Measurements from ENCODE around the gene FHOD3.

FHOD3 gene

DNA sequence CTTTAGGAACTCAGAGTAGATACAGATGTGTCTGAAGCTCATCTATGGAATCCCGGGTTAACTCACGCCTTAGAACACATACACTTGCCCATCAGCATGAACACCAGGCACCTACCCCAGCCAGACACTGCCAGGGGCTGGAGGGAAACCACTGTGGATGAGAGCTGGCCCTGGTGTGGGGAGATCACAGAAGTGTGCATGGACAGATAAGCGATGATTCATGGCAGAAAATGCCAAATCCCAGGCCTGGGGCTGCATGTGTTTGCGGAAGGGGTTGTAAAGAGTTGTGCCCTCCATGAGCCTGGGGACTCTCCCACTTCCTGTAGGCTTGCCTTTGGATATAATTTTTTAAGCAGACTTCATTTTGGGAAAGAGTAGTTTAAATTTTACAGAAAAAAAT lies 193.4 kb downstream of the FHOD3 start:
- no peak for DNase-seq

DNA sequence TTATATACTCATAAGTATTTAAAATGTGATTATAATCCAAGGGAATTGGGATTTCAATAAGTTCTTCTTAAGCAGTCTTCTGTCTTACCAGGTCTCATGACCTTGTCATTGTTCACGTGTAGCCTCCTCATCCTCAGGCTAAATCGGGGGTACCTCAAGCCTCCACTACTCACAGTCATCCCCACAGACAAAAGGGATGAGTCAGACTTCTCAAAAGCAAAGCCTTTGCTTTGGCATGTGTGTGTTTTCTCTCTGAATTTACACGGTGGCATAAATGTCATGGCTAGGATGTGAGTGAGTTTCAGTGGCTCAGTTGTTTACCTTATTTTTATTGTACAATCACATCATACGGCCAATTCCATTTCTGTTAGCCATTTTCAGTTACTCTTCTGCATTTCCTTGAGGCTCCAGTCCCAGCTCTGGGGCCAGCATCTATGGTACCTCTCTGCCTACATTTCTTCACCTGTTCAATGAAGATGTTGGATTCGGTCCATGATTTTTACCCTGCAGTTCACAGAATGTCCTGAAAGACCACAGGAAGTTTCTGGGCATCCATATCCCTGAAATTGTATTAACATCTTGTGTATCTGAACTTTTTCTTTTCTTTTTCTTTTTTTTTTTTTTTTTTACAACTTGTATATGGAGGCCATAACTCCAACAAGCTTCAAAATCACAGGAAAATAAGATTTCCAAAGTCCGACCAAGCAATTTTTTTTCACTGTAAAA lies 195.3 kb downstream of the FHOD3 start:
- no peak for DNase-seq

DNA sequence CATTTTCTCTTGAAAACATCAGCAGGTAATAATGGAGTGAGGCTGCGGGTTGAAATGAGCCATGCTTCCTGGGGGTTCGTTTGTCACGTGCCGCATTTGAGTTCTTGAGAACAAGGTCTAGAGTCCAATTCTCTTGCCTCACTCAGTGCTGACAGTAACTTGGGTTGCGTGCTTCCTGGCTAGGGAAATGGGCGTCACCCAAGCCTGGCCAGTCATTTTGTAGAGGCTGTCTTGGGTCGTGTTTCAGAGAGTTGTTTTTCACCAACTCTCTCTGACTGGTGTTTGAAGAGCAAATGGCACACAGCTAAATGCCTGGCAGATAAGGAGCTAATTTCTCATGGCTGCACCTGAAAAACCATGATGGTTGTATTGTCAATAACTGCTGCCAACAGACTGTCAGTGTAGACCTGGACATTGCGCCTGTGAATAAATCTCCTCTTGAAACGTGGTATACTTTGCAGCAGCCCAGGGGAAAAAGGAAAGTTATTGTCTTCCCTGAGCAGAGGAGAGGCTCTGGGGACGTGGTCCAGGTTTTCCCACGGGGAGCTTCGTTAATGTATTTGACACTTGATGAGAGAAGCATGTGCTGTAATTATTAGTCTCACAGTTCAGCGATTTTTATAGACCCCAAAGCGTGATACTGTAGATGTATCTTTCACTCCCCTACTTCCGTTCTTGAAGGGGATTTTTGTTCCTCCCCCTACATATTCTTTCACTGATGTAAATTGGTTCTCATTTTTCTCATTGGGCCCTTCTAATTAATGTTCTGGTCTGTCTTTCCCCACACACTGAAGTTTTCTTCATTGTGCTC lies 196.0 kb downstream of the FHOD3 start:
- no peak for DNase-seq

DNA sequence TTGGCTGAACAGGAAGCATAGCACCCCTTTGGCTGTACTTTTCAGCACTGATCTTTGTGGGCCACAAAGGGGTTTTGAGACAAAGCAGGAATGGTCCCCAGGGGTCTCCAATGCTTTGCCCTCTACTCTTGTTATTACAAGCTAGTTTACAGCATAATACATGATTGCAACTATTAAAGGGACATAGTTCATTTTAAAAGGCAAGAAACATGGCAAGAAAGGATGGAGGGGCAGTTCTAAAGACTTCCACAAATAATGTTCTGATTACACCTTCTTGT lies 196.6 kb downstream of the FHOD3 start:
- no peak for DNase-seq

DNA sequence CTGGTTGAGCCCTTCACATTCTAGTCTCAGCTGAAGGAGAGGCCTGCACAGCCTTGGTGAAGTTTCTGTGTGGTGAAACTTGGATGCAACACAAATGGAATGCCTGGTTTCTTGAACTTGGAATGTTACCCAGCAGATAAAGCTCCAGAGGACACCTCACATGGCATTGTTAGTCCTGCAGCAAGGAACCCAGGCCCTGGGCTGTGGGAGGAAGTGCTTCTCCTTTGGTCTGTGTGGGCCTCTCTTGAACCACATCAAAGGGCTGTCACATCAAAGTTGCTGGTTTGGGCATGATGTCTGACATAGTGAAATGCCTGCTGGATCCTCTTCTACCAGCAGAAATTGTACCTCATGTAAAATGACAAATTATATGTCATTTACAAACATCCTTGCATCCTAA lies 198.5 kb downstream of the FHOD3 start:
- no peak for DNase-seq

DNA sequence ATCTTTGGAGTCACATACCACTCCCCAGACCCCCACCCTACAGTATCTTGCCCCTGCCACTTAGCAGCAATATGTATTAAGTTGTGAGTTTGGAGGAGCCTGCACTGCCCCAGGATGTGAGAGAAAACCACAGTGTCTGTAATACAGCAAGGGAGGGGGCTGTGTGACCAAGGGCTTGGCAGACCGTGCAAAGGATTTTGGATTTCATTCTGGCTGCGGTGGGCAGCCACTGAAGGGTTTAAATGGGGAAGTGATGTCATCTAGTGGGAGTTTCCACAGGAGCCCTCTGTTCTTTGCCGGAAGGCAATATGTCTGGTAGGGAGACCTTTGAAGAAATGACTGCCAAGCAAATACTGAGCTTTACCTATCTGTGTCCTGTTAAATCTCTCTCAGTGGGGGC lies 202.4 kb downstream of the FHOD3 start:
- no peak for DNase-seq

DNA sequence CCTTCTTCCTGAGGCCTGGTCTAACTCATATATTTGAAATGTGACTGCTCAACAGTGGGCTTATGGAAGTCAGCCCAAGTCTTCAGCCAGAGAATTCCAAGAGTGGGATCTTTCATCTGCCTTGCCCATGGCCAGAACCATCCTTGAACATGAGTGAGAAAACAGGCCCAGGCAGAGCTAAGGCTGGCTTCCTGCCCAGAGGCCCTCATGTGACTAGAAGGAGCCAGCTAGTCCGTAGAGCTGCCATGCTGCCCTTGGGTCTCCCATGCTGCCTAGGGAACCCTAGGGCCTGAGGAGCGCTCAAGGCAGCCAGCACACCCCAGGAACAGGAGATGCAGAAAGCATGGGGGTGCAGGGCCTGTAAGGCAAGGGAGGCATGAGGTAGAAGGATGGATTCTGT lies 203.6 kb downstream of the FHOD3 start:
- no peak for DNase-seq

DNA sequence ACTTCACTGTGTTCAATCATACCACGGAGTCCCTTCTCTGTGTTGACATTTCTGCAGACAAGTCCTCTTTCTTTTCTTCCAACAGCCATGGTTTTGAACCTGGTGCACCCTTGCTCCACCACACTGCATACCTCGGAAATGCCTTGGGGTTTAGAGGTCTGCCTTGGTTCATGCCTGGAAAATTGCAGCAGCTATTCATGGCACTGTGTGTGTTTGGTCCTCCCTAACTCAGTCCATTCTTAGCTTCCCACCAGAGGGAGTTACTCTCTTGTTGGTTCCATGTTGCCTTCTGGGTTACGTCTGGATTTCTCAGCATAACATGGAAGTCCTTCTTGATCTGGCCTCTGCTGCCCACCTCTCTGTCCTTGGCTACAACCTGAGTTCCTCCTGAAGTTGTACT lies 206.0 kb downstream of the FHOD3 start:
- no peak for DNase-seq

DNA sequence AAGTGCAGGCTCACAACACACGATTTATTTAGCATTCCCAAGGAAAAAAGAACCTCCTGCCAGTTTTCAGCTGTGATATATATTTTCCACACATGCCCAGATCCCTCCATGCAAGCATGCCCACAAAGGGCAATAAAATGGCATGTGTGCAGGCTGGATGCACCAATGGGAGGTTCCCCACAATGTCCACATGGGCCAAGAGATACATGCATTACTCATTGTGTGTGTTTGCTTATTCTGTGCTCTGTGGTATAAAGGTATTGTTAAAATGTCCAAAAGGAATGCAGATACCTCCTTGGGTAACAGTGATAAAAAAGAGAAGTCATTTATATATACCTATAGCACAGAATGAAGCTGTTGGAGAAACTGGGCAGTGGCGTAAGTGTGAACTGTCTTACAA lies 207.4 kb downstream of the FHOD3 start:
- DNase-seq = no peak

DNA sequence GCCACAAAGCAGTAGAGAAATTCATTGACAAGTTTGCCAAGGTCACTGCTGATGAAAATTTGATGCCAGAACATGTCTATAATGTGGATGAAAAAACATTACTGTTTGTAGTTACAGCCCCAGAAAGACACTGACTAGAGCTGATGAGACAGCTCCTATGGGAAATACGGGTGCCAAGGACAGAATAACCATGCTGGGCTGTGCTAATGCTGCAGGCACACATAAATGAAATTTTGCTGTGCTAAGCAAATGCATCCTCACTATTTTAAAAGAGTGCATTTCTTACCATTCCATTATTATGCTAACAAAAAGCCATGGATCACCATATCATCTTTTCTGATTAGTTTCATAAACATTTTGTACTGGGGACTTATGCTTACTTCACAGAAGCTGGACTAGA lies 208.2 kb downstream of the FHOD3 start:
- DNase-seq = no peak

DNA sequence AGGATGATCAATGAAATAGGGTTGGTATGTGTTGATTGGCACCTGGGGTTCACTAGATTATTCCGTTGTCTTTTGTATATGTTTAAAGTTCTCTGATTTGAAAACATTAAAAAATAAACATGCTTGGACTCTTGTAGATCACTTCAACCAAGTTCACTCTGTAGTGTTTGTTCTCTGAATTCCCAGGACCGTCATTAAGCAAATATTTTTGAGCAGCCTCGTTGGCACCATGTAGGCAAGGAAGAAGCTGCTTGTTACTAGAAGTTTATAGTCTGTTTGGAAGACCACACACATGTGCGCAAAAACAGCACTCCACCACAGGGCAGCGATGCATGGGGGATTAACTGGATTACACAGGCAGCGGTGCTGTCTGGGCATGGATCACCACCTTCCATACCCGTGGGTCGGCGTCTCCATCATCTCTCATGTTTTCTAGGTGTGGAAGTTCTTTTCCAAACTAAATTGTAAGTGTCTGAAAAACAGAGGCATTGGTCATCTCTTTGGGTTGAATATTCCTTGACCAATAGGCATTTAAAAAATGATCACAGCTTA lies 212.2 kb downstream of the FHOD3 start:
- no peak for DNase-seq

DNA sequence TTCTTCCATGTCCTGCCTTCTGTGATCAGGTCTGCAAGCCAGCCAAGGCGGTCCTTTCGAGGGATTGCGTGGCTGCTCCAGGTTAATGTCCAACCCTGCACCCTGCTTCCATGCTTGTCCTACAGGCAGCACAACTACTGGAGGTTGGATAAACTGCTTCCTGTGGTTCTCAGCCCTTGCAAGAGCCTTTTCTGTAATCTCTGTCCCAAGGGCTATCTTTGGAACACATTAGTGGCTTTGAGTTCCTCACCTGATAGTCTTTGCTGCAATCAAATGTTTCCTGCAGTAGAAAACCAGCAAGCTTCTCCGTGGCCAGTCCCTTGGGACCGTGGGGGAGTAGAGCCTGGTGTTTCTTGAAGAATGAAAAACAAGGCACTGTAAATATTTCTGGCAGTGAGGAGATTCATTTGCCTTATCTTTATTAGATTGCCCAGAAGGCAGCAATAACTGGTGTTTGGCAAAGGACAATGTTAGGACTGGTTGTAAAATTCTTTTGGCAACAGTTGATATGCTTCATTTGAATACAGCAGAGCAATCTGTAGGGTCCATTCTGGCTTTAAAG lies 214.4 kb downstream of the FHOD3 start:
- no peak for DNase-seq

DNA sequence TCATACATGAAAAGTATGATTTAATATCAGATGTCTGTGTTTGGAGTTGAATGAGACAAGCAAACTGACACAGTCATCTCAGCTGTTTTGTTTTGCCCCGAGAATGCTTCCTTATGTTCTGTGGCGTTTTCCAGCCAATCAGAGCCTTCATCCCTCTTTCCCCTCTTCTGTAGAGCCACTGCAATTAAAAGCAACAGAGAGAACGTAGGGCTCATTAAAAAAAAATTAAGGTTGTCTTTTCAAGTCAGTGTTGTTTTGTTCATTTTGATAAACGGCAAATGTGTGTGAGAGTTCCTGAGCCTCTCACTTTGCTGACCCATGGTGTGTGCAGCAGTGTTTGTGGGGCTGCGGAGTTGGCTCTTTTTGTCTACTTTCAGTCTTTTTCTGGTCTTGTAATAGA lies 216.0 kb downstream of the FHOD3 start:
- DNase-seq = no peak

DNA sequence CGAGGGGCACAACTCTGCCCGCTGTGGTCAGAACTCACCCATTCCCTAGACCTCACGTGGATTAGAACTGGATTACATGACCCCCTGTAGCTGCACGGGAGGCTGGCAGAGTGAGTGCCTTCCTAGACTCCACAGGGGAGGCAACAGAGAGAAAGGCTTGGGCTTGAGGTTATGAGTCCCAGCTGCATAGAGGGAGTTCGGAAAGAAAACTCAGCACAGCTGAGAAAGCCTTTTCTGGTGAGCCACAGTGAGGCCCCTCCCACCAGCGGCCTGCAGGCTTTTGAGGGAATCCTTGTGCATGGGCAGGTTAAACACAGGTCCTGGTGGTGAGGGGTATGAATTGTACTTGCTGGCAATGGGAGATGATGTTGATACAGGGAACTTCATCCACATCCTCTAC lies 217.3 kb downstream of the FHOD3 start:
- no peak for DNase-seq

DNA sequence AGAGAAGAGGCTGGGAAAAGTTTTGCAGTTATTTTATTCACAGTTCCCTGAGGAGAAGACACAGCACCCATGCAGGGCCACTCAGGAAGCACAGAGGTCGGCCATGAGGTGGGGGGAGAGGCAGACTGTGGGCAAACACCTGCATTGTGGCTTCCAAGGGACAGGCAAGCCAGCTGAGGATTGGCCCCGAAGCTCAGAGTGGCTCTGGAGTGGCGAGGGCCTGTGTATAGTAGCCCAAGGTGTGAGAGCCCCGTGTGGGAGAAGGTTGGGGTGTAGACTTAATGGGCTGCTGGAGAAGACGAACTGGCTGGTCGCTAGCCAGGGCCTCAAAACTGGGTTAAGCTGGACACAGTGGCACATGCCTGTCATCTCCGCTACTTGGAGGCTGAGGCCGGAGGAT lies 218.7 kb downstream of the FHOD3 start:
- no peak for DNase-seq

DNA sequence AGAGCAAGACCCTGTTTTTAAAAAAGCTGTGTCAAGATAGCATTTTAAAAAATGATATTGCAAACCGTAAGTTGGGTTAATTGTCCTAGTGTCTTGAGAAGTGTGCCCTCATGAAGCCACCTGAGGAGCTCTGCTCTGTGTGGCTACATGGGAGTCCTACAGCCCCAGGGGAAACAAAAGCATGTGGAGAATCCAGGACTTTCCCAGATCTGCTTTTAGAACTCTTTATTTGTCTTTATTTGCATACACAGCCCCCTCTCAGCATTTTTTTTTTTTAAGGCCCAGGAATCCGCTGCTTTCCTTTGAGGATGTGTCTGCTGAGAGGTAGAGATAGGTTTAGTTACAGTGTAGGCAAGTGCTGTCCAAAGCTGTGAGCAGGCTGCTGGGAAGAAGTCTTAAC lies 219.2 kb downstream of the FHOD3 start:
- no peak for DNase-seq

DNA sequence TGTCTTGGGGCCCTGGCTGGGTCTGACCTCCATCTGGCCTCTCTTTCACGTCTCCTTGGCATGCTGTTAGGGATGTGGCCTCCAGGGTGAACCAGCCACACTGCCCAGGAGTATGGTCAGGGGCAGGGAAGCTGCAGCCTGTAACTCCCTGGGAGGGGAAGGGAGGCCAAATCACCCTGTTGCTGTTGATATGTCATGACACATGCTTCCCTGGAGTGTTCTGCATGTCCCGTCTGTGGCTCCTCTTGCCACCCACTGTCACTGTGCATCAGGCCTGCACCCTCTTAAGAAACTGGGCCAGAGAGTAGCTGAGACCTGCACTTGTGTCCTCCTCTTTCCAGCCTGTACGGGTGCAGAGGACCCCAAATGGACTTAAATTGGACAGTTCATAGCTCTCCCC lies 221.3 kb downstream of the FHOD3 start:
- no peak for DNase-seq

DNA sequence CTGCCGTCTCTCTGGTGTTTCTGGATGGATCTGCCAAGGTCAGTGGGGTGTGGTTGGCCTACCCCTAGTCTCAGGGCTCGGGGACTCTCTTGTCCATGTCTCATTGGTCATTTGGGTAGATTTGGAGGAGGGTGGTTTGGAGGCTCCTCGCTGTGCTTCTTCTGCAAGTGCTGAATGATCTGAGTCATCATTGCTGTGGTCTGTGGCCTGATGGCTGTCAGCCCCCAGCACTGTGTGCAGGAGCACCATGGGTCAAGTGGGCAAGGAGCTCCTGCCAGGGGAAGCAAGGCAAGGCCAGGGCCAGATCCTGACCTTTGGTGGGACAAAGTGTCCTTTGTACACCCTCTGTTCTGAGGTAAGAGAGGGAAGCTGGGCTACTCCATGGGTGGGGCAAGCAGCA lies 221.8 kb downstream of the FHOD3 start:
- DNase-seq = no peak

DNA sequence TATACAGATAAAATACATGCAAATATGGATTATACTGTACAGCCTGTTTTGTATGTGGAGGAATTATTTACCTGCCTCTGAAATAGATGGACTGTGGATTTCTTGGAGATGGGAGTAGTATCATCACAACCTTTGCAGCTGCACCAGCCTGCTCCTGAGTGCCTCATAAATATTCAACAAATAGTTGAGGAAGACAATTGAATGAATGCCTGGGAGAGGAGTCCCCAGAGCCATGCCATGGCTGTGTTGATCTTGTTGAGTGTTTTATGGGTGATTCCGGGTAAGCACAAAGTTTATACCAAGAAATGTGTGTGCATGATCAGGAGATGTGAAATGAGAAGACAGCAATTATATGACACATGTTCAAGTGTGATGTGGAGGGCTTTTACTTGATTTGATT lies 225.0 kb downstream of the FHOD3 start:
- no peak for DNase-seq

DNA sequence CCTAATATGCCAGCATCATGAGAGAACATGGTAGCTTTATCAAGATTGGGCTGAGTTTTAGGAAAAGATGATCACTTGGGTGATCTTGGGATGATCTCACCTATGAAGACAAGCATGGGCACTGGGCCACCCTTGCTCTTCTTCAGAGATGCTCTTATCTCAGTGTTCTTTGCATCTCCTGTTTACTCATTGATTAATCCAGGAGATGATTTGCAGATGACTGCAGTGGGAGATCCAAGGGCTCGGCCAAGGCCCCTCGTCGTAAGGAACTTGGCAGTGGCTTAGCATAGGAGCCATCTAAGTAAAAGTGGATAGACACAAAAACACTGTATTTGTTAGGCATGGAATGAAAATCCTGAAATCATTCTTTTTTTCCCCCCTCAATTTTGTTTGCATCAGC lies 228.4 kb downstream of the FHOD3 start:
- DNase-seq = no peak

DNA sequence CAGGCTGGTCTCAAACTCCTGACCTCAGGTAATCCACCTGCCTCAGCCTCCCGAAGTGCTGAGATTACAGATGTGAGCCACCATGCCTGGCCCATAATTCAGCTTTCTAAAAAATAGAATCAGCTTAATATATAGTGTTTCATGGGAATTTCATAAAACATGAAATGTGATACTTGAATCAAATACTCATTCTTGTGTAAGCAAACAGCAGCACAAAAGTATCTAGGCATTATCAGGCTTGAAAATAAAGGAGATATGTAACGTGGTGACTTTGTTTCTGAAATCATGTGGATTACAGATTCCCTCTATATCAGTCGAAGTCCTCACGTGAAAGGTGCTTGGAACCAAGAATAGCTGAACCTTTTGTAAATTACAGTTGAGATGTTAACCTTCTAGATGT lies 229.1 kb downstream of the FHOD3 start:
- no peak for DNase-seq

DNA sequence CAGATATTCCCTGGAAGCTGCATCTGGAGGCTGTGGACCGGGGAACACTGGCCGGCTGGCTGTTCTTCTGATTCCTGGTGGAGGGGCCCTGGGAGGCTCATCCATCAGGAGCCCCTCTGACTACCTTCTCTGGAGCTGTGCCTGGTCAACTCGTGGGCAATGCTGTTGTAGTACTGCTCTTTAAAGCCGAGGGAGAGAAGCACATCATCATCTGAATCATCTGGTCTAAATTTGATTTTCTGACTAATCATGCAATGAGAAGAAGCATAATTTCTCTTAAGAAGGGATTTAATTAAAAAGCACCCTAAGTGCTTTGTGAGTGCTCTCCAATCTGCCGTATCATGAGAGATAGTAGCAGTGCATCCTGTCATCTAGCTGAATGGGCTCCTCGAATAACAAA lies 229.5 kb downstream of the FHOD3 start:
- DNase-seq = no peak

DNA sequence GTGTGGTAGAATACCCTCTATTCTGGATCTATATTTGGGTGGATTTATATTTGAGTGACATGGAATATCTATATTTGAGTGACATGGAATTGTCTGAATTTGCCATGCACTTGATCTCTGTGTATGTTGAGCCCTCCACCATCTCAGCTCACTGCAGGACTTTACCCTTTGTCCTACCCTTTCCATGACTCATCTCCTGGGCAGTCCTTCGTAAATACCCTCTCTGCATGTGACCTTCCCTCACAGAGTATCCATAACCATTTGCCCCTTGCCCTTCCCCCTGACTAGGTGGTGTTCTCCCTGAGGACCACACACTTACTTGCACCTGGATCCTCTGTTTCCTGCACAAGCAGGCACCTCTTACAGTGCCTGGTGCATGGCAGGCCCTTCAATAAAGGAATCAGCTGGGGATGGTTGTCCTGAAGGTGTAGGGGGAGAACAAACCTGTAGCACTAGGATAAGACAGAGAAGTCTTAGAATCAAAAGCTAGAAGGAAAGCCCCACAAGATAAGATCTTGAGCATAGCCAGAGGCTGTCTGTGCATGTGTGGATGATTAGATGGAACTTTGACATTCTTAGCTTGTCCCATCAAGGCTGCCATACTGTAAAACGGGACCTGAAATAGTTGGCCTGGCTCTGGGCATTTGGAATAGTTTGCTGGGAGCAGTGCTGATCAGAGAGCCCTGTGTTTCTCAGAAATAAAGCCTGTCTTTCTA lies 230.4 kb downstream of the FHOD3 start:
- no peak for DNase-seq

DNA sequence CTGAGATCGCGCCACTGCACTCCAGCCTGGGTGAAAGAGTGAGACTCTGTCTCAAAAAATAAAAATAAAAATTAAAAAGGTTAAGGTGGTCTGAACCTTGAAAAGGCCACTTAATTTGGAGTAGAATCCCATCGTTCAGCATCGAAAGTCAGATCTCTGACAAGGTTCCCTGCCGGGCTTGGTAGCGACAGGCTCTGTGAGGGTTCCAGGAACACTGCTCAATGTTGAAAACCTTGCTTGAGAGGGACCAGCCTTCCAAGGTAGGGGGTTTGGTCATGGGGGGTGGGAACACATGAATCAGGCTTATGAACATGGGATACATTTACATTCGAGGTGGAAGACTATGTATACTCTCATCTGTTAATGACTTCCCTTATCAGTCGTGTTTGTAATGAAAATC lies 232.2 kb downstream of the FHOD3 start:
- no peak for DNase-seq
